ENCODE measurements around the gene LRFN2.

DNA sequence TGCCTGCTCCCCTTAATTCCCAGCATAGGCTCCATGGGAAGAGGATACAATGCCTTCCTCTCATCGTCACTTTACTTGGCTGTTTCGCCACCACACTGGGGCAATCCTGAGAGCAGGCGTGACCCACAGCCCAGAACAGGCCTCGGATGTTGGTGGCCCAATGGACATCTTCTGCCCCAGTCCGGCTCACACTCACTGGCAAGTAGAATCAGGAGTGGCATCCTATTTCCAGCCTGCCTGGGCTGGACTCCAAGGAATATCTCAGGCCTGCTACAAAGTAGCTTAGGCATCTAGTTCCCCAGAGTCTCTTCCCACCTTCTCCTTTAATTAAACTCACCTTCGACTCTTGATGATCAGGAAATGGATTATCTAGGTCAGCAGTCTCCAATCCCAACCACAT lies 110.5 kb downstream of the LRFN2 start:
- TF ChIP-seq, protein P1, sequence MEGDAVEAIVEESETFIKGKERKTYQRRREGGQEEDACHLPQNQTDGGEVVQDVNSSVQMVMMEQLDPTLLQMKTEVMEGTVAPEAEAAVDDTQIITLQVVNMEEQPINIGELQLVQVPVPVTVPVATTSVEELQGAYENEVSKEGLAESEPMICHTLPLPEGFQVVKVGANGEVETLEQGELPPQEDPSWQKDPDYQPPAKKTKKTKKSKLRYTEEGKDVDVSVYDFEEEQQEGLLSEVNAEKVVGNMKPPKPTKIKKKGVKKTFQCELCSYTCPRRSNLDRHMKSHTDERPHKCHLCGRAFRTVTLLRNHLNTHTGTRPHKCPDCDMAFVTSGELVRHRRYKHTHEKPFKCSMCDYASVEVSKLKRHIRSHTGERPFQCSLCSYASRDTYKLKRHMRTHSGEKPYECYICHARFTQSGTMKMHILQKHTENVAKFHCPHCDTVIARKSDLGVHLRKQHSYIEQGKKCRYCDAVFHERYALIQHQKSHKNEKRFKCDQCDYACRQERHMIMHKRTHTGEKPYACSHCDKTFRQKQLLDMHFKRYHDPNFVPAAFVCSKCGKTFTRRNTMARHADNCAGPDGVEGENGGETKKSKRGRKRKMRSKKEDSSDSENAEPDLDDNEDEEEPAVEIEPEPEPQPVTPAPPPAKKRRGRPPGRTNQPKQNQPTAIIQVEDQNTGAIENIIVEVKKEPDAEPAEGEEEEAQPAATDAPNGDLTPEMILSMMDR (IDR thresholded peaks at IDR 0.05; ENCODE audit: control extremely low read depth in 1 of 3, insufficient read depth in 1 of 3, low read depth in 1 of 3, low read length in 3 of 3), result no peak
- no peak for TF ChIP-seq EP300 (IDR thresholded peaks at IDR 0.05; ENCODE audit: borderline replicate concordance in 1 of 2, low read depth in 2 of 2, low read length in 2 of 2)
- TF ChIP-seq ZNF274 (IDR thresholded peaks at IDR 0.05; ENCODE audit: borderline replicate concordance, extremely low read depth, low read length), result no peak
- TF ChIP-seq POLR2AphosphoS5 (IDR thresholded peaks at IDR 0.05; ENCODE audit: low read depth, low read length), result no peak
- TF ChIP-seq, protein P2, sequence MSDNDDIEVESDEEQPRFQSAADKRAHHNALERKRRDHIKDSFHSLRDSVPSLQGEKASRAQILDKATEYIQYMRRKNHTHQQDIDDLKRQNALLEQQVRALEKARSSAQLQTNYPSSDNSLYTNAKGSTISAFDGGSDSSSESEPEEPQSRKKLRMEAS (IDR thresholded peaks at IDR 0.05), result no peak
- TF ChIP-seq GTF2F1 (IDR thresholded peaks at IDR 0.05; ENCODE audit: borderline replicate concordance, low read depth, low read length), result no peak
- no peak for TF ChIP-seq CHD2 (IDR thresholded peaks at IDR 0.05; ENCODE audit: low read length)
- TF ChIP-seq, protein P3, sequence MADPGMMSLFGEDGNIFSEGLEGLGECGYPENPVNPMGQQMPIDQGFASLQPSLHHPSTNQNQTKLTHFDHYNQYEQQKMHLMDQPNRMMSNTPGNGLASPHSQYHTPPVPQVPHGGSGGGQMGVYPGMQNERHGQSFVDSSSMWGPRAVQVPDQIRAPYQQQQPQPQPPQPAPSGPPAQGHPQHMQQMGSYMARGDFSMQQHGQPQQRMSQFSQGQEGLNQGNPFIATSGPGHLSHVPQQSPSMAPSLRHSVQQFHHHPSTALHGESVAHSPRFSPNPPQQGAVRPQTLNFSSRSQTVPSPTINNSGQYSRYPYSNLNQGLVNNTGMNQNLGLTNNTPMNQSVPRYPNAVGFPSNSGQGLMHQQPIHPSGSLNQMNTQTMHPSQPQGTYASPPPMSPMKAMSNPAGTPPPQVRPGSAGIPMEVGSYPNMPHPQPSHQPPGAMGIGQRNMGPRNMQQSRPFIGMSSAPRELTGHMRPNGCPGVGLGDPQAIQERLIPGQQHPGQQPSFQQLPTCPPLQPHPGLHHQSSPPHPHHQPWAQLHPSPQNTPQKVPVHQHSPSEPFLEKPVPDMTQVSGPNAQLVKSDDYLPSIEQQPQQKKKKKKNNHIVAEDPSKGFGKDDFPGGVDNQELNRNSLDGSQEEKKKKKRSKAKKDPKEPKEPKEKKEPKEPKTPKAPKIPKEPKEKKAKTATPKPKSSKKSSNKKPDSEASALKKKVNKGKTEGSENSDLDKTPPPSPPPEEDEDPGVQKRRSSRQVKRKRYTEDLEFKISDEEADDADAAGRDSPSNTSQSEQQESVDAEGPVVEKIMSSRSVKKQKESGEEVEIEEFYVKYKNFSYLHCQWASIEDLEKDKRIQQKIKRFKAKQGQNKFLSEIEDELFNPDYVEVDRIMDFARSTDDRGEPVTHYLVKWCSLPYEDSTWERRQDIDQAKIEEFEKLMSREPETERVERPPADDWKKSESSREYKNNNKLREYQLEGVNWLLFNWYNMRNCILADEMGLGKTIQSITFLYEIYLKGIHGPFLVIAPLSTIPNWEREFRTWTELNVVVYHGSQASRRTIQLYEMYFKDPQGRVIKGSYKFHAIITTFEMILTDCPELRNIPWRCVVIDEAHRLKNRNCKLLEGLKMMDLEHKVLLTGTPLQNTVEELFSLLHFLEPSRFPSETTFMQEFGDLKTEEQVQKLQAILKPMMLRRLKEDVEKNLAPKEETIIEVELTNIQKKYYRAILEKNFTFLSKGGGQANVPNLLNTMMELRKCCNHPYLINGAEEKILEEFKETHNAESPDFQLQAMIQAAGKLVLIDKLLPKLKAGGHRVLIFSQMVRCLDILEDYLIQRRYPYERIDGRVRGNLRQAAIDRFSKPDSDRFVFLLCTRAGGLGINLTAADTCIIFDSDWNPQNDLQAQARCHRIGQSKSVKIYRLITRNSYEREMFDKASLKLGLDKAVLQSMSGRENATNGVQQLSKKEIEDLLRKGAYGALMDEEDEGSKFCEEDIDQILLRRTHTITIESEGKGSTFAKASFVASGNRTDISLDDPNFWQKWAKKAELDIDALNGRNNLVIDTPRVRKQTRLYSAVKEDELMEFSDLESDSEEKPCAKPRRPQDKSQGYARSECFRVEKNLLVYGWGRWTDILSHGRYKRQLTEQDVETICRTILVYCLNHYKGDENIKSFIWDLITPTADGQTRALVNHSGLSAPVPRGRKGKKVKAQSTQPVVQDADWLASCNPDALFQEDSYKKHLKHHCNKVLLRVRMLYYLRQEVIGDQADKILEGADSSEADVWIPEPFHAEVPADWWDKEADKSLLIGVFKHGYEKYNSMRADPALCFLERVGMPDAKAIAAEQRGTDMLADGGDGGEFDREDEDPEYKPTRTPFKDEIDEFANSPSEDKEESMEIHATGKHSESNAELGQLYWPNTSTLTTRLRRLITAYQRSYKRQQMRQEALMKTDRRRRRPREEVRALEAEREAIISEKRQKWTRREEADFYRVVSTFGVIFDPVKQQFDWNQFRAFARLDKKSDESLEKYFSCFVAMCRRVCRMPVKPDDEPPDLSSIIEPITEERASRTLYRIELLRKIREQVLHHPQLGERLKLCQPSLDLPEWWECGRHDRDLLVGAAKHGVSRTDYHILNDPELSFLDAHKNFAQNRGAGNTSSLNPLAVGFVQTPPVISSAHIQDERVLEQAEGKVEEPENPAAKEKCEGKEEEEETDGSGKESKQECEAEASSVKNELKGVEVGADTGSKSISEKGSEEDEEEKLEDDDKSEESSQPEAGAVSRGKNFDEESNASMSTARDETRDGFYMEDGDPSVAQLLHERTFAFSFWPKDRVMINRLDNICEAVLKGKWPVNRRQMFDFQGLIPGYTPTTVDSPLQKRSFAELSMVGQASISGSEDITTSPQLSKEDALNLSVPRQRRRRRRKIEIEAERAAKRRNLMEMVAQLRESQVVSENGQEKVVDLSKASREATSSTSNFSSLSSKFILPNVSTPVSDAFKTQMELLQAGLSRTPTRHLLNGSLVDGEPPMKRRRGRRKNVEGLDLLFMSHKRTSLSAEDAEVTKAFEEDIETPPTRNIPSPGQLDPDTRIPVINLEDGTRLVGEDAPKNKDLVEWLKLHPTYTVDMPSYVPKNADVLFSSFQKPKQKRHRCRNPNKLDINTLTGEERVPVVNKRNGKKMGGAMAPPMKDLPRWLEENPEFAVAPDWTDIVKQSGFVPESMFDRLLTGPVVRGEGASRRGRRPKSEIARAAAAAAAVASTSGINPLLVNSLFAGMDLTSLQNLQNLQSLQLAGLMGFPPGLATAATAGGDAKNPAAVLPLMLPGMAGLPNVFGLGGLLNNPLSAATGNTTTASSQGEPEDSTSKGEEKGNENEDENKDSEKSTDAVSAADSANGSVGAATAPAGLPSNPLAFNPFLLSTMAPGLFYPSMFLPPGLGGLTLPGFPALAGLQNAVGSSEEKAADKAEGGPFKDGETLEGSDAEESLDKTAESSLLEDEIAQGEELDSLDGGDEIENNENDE (IDR thresholded peaks at IDR 0.05; ENCODE audit: insufficient replicate concordance, low read length), result no peak
- no peak for TF ChIP-seq SIN3A (conservative IDR thresholded peaks at IDR 0.05 in 1 of 2, IDR thresholded peaks at IDR 0.05 in 1 of 2; ENCODE audit: low read depth in 1 of 2, low read length in 2 of 2)
- no peak for TF ChIP-seq SP1 (IDR thresholded peaks at IDR 0.05; ENCODE audit: low read depth, low read length)
- TF ChIP-seq HDAC6 (IDR thresholded peaks at IDR 0.05; ENCODE audit: low read depth, low read length), result no peak
- TF ChIP-seq POLR2A (IDR thresholded peaks at IDR 0.05; ENCODE audit: control extremely low read depth in 1 of 2, low read depth in 2 of 2, low read length in 2 of 2), result no peak
- TF ChIP-seq, protein P4, sequence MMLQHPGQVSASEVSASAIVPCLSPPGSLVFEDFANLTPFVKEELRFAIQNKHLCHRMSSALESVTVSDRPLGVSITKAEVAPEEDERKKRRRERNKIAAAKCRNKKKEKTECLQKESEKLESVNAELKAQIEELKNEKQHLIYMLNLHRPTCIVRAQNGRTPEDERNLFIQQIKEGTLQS (IDR thresholded peaks at IDR 0.05; ENCODE audit: insufficient read depth, low read depth, low read length), result no peak

All from H1 (cell line).